ENCODE measurements around the gene EEA1. TPM values are rescaled to one million over a fixed set of nuclear protein-coding genes. Genes with fewer than 3 reads are reported as not detected.

EEA1 gene
- total RNA-seq, 1 experiment from 2014 or later, result 68.9 TPM

DNA sequence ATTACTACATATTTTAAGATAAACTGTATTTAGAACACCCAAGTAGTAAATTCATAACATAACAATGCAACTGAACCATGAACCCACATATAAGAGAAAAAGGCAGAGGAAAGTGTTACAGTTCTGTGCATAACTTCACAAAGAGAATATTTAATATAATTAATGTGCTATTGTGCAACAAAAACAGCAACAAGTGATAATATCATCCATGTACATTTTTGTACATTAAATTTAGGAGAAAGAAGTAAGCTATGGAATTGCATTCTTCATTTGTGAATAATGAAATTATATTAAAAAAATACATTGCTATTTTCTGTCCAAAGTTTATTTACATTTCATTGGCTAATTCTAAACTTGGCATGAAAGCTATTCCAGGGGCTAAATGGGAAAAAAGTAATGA, 153.7 kb downstream of the EEA1 start:
- H3K4me3 ChIP-seq (ENCODE audit: low read depth, low read length), result no peak overlapping the region
- ChIA-PET POLR2A (no interaction called here), CTCF (no interaction called here)
- TF ChIP-seq, protein P1, sequence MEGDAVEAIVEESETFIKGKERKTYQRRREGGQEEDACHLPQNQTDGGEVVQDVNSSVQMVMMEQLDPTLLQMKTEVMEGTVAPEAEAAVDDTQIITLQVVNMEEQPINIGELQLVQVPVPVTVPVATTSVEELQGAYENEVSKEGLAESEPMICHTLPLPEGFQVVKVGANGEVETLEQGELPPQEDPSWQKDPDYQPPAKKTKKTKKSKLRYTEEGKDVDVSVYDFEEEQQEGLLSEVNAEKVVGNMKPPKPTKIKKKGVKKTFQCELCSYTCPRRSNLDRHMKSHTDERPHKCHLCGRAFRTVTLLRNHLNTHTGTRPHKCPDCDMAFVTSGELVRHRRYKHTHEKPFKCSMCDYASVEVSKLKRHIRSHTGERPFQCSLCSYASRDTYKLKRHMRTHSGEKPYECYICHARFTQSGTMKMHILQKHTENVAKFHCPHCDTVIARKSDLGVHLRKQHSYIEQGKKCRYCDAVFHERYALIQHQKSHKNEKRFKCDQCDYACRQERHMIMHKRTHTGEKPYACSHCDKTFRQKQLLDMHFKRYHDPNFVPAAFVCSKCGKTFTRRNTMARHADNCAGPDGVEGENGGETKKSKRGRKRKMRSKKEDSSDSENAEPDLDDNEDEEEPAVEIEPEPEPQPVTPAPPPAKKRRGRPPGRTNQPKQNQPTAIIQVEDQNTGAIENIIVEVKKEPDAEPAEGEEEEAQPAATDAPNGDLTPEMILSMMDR (IDR thresholded peaks at IDR 0.05; ENCODE audit: insufficient read depth in 1 of 2, low read depth in 1 of 2, low read length in 1 of 2, severe bottlenecking in 1 of 2, unreplicated experiment in 1 of 2), result no peak
- Mint-ChIP-seq H3K4me3 (ENCODE audit: unreplicated experiment) (no peak overlapping the region), H3K36me3 (ENCODE audit: insufficient read depth, unreplicated experiment) (peaks cover 50% of the 10 kb centered on the region), H3K4me1 (ENCODE audit: low read depth, unreplicated experiment) (no peaks in the 10 kb centered on the region), H3K27ac (ENCODE audit: unreplicated experiment) (no peak overlapping the region), H3K9me3 (ENCODE audit: unreplicated experiment) (no peaks in the 10 kb centered on the region), H3K27me3 (ENCODE audit: insufficient read depth, unreplicated experiment) (no peaks in the 10 kb centered on the region)
- no peaks in the 10 kb centered on the region for H3K27me3 ChIP-seq (replicated peaks; ENCODE audit: control insufficient read depth, insufficient read depth, low read length)
- intact Hi-C loops (cut with micrococcal nuclease; ENCODE audit: unreplicated experiment), result no loop called here
- no peak for DNase-seq
- BruUV-seq (replicated peaks), result no TSS peak
- H3K4me1 ChIP-seq, result no peaks in the 10 kb centered on the region
- no peaks in the 10 kb centered on the region for H3K9me3 ChIP-seq
- no peaks in the 10 kb centered on the region for H3K36me3 ChIP-seq (ENCODE audit: control insufficient read depth, insufficient read depth, low read length)

DNA sequence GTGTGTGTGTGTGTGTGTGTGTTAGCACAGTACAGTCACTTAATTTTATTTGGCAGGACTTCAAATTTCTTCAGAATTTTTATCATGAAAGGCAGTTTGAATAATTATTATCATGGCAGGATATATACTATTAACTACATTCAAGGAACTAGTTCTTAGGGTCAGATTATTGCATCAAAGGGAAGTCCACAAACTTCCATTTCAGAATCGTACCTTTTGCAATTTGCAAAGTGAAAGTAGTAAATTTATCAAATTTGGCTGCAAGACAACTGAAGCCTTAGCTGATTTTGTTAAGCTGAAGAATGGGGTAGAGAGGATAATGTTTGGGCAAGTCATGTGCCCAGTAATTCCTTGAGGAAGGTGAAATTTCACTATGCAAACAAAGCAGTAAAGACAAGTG, 158.1 kb downstream of the EEA1 start:
- Histone ChIP-seq H3K4me1 (no peaks in the 10 kb centered on the region), H3K27me3 (replicated peaks; ENCODE audit: control insufficient read depth, insufficient read depth, low read length) (no peaks in the 10 kb centered on the region), H3K9me3 (no peaks in the 10 kb centered on the region), H3K36me3 (ENCODE audit: control insufficient read depth, insufficient read depth, low read length) (no peaks in the 10 kb centered on the region), H3K4me3 (ENCODE audit: low read depth, low read length) (no peak overlapping the region)
- Mint-ChIP-seq H3K4me3 (ENCODE audit: unreplicated experiment) (no peak overlapping the region), H3K9me3 (ENCODE audit: unreplicated experiment) (no peaks in the 10 kb centered on the region), H3K4me1 (ENCODE audit: low read depth, unreplicated experiment) (no peaks in the 10 kb centered on the region), H3K27me3 (ENCODE audit: insufficient read depth, unreplicated experiment) (no peaks in the 10 kb centered on the region), H3K27ac (ENCODE audit: unreplicated experiment) (no peak overlapping the region), H3K36me3 (ENCODE audit: insufficient read depth, unreplicated experiment) (peaks cover 39% of the 10 kb centered on the region)
- intact Hi-C loops (cut with micrococcal nuclease; ENCODE audit: unreplicated experiment), result no loop called here
- TF ChIP-seq, protein P1 (IDR thresholded peaks at IDR 0.05; ENCODE audit: insufficient read depth in 1 of 2, low read depth in 1 of 2, low read length in 1 of 2, severe bottlenecking in 1 of 2, unreplicated experiment in 1 of 2), result no peak
- ChIA-PET POLR2A (no interaction called here), CTCF (no interaction called here)
- DNase-seq, result no peak
- no TSS peak for BruUV-seq (replicated peaks)

DNA sequence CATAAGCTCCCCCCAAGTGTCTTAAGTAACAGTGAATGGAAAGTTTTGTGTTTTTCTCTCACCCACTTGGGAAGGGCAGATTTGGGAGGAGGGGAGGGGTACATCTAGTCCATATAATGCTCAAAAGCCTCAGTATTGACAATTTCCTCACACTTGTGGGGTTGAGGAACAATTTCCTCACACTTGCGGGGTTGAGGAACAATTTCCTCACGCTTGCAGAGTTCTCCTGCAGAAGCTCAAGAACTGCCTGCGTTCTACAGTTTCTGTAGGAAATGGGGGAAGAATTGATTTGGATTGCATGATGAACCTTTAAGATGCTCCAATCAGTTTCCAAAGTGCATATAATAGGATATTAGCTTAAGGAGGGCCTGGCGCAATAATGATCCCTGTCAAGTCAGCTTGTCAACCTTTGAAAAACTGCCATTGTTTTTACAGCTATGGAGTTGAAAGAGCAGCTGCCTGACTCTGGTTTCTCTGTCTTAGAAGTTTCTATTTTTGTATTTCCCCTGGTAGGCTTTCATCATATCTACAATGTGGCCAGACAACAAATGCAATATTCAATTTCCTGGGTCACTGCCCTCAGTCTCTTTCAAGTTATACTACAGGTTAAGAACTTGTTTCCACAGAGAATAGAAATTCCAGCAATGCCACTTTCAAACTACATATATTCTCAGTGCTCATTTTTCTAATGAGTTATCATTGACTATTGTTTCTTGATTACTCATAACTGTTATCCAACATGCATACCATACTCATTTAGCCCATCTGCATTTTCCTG, 159.8 kb downstream of the EEA1 start:
- TF ChIP-seq, protein P1 (IDR thresholded peaks at IDR 0.05; ENCODE audit: insufficient read depth in 1 of 2, low read depth in 1 of 2, low read length in 1 of 2, severe bottlenecking in 1 of 2, unreplicated experiment in 1 of 2), result no peak
- Mint-ChIP-seq H3K27ac (ENCODE audit: unreplicated experiment) (no peak overlapping the region), H3K4me1 (ENCODE audit: low read depth, unreplicated experiment) (no peaks in the 10 kb centered on the region), H3K36me3 (ENCODE audit: insufficient read depth, unreplicated experiment) (peaks cover 31% of the 10 kb centered on the region), H3K4me3 (ENCODE audit: unreplicated experiment) (no peak overlapping the region), H3K27me3 (ENCODE audit: insufficient read depth, unreplicated experiment) (no peaks in the 10 kb centered on the region), H3K9me3 (ENCODE audit: unreplicated experiment) (no peaks in the 10 kb centered on the region)
- Histone ChIP-seq H3K27me3 (replicated peaks; ENCODE audit: control insufficient read depth, insufficient read depth, low read length) (no peaks in the 10 kb centered on the region), H3K4me1 (no peaks in the 10 kb centered on the region), H3K36me3 (ENCODE audit: control insufficient read depth, insufficient read depth, low read length) (no peaks in the 10 kb centered on the region), H3K9me3 (no peaks in the 10 kb centered on the region), H3K4me3 (ENCODE audit: low read depth, low read length) (no peak overlapping the region)
- DNase-seq, result no peak
- no TSS peak for BruUV-seq (replicated peaks)
- CTCF ChIA-PET, result no interaction called here
- POLR2A ChIA-PET, result no interaction called here
- intact Hi-C loops (cut with micrococcal nuclease; ENCODE audit: unreplicated experiment), result no loop called here
